Measurements from ENCODE around the gene CACNA1C. TPM values are rescaled to one million over a fixed set of nuclear protein-coding genes. Genes with fewer than 3 reads are reported as not detected.
"Not testable (repeated sequence)": the region's sequence is repeated elsewhere in the genome, so short reads cannot be mapped to it uniquely, and the experiment has no call there.

Gene CACNA1C
- total RNA-seq, 1 donor from 2014 or later = 7.3 TPM

GRCh38 chr12:2092890-2093289 lies 40.1 kb downstream of the CACNA1C start:
- Histone ChIP-seq H3K4me1 (ENCODE audit: control insufficient read depth in 3 of 3, insufficient read depth in 3 of 3, low read length in 3 of 3) (peaks cover 6 to 8% (median 6%) of the 10 kb centered on the region in 3 donors), H3K27me3 (ENCODE audit: control insufficient read depth in 3 of 3, insufficient read depth in 3 of 3, low read length in 3 of 3) (peaks cover 2 to 5% (median 4%) of the 10 kb centered on the region in 3 donors), H3K9me3 (ENCODE audit: control insufficient read depth in 3 of 3, low read length in 3 of 3) (no peaks in the 10 kb centered on the region), H3K4me3 (ENCODE audit: low read length in 3 of 3) (no peak overlapping the region), H3K27ac (ENCODE audit: low read depth, low read length) (no peak overlapping the region), H3K9ac (ENCODE audit: low read depth in 1 of 3, low read length in 3 of 3) (no peak overlapping the region), H3K36me3 (ENCODE audit: control insufficient read depth in 3 of 3, insufficient read depth in 3 of 3, low read length in 3 of 3) (no peaks in the 10 kb centered on the region)

- peaks cover 6 to 8% (median 6%) of the 10 kb centered on the region in 3 donors for H3K4me1 ChIP-seq (ENCODE audit: control insufficient read depth in 3 of 3, insufficient read depth in 3 of 3, low read length in 3 of 3)
- no peak overlapping the region for H3K4me3 ChIP-seq (ENCODE audit: low read length in 3 of 3)
- no peaks in the 10 kb centered on the region for H3K36me3 ChIP-seq (ENCODE audit: control insufficient read depth in 3 of 3, insufficient read depth in 3 of 3, low read length in 3 of 3)
- H3K9ac ChIP-seq (ENCODE audit: low read depth in 1 of 3, low read length in 3 of 3) = no peak overlapping the region
- H3K27ac ChIP-seq (ENCODE audit: low read depth, low read length) = no peak overlapping the region
- peaks cover 2 to 7% (median 5%) of the 10 kb centered on the region in 3 donors for H3K27me3 ChIP-seq (ENCODE audit: control insufficient read depth in 3 of 3, insufficient read depth in 3 of 3, low read length in 3 of 3)
- no peaks in the 10 kb centered on the region for H3K9me3 ChIP-seq (ENCODE audit: control insufficient read depth in 3 of 3, low read length in 3 of 3)
Measured at GRCh38 chr12:2094597-2094996, 41.8 kb downstream of the CACNA1C start.

GRCh38 chr12:2095878-2096277 lies 43.1 kb downstream of the CACNA1C start:
- no peak overlapping the region for H3K27ac ChIP-seq (ENCODE audit: low read depth, low read length)
- H3K9me3 ChIP-seq (ENCODE audit: control insufficient read depth in 3 of 3, low read length in 3 of 3) = no peaks in the 10 kb centered on the region
- H3K27me3 ChIP-seq (ENCODE audit: control insufficient read depth in 3 of 3, insufficient read depth in 3 of 3, low read length in 3 of 3) = peaks cover 2 to 7% (median 5%) of the 10 kb centered on the region in 3 donors
- no peak overlapping the region for H3K4me3 ChIP-seq (ENCODE audit: low read length in 3 of 3)
- H3K9ac ChIP-seq (ENCODE audit: low read depth in 1 of 3, low read length in 3 of 3) = no peak overlapping the region
- H3K36me3 ChIP-seq (ENCODE audit: control insufficient read depth in 3 of 3, insufficient read depth in 3 of 3, low read length in 3 of 3) = no peaks in the 10 kb centered on the region
- H3K4me1 ChIP-seq (ENCODE audit: control insufficient read depth in 3 of 3, insufficient read depth in 3 of 3, low read length in 3 of 3) = peaks cover 6 to 8% (median 6%) of the 10 kb centered on the region in 3 donors

GRCh38 chr12:2097617-2098016 lies 44.8 kb downstream of the CACNA1C start:
- H3K4me1 ChIP-seq (ENCODE audit: control insufficient read depth in 3 of 3, insufficient read depth in 3 of 3, low read length in 3 of 3) = peaks cover 6 to 8% (median 6%) of the 10 kb centered on the region in 3 donors
- no peak overlapping the region for H3K27ac ChIP-seq (ENCODE audit: low read depth, low read length)
- no peak overlapping the region for H3K4me3 ChIP-seq (ENCODE audit: low read length in 3 of 3)
- H3K27me3 ChIP-seq (ENCODE audit: control insufficient read depth in 3 of 3, insufficient read depth in 3 of 3, low read length in 3 of 3) = peaks cover 2 to 7% (median 2%) of the 10 kb centered on the region in 3 donors
- no peaks in the 10 kb centered on the region for H3K9me3 ChIP-seq (ENCODE audit: control insufficient read depth in 3 of 3, low read length in 3 of 3)
- H3K9ac ChIP-seq (ENCODE audit: low read depth in 1 of 3, low read length in 3 of 3) = no peak overlapping the region
- H3K36me3 ChIP-seq (ENCODE audit: control insufficient read depth in 3 of 3, insufficient read depth in 3 of 3, low read length in 3 of 3) = no peaks in the 10 kb centered on the region

GRCh38 chr12:2098852-2099251 lies 46.1 kb downstream of the CACNA1C start:
- peaks cover 2 to 7% (median 2%) of the 10 kb centered on the region in 3 donors for H3K27me3 ChIP-seq (ENCODE audit: control insufficient read depth in 3 of 3, insufficient read depth in 3 of 3, low read length in 3 of 3)
- H3K9ac ChIP-seq (ENCODE audit: low read depth in 1 of 3, low read length in 3 of 3) = no peak overlapping the region
- H3K4me1 ChIP-seq (ENCODE audit: control insufficient read depth in 3 of 3, insufficient read depth in 3 of 3, low read length in 3 of 3) = peaks cover 0 to 3% (median 2%) of the 10 kb centered on the region in 3 donors
- no peaks in the 10 kb centered on the region for H3K36me3 ChIP-seq (ENCODE audit: control insufficient read depth in 3 of 3, insufficient read depth in 3 of 3, low read length in 3 of 3)
- H3K9me3 ChIP-seq (ENCODE audit: control insufficient read depth in 3 of 3, low read length in 3 of 3) = no peaks in the 10 kb centered on the region
- H3K4me3 ChIP-seq (ENCODE audit: low read length in 3 of 3) = no peak overlapping the region
- H3K27ac ChIP-seq (ENCODE audit: low read depth, low read length) = no peak overlapping the region

- no peaks in the 10 kb centered on the region for H3K36me3 ChIP-seq (ENCODE audit: control insufficient read depth in 3 of 3, insufficient read depth in 3 of 3, low read length in 3 of 3)
- no peaks in the 10 kb centered on the region for H3K9me3 ChIP-seq (ENCODE audit: control insufficient read depth in 3 of 3, low read length in 3 of 3)
- peaks cover 0 to 7% (median 2%) of the 10 kb centered on the region in 3 donors for H3K27me3 ChIP-seq (ENCODE audit: control insufficient read depth in 3 of 3, insufficient read depth in 3 of 3, low read length in 3 of 3)
- no peak overlapping the region for H3K4me3 ChIP-seq (ENCODE audit: low read length in 3 of 3)
- H3K9ac ChIP-seq (ENCODE audit: low read depth in 1 of 3, low read length in 3 of 3) = no peak overlapping the region
- H3K27ac ChIP-seq (ENCODE audit: low read depth, low read length) = no peak overlapping the region
- peaks cover 0 to 3% (median 2%) of the 10 kb centered on the region in 3 donors for H3K4me1 ChIP-seq (ENCODE audit: control insufficient read depth in 3 of 3, insufficient read depth in 3 of 3, low read length in 3 of 3)
Measured at GRCh38 chr12:2099595-2099994, 46.8 kb downstream of the CACNA1C start.

- H3K27ac ChIP-seq (ENCODE audit: low read depth, low read length) = no peak overlapping the region
Measured at GRCh38 chr12:2101359-2101758, 48.6 kb downstream of the CACNA1C start.

GRCh38 chr12:2101771-2102170 lies 49.0 kb downstream of the CACNA1C start:
- Histone ChIP-seq H3K9ac (ENCODE audit: low read depth in 1 of 3, low read length in 3 of 3) (no peak overlapping the region), H3K4me3 (ENCODE audit: low read length in 3 of 3) (no peak overlapping the region), H3K36me3 (ENCODE audit: control insufficient read depth in 3 of 3, insufficient read depth in 3 of 3, low read length in 3 of 3) (no peaks in the 10 kb centered on the region), H3K27me3 (ENCODE audit: control insufficient read depth in 3 of 3, insufficient read depth in 3 of 3, low read length in 3 of 3) (peaks cover 0 to 7% (median 0%) of the 10 kb centered on the region in 3 donors), H3K27ac (ENCODE audit: low read depth, low read length) (no peak overlapping the region), H3K9me3 (ENCODE audit: control insufficient read depth in 3 of 3, low read length in 3 of 3) (no peaks in the 10 kb centered on the region), H3K4me1 (ENCODE audit: control insufficient read depth in 3 of 3, insufficient read depth in 3 of 3, low read length in 3 of 3) (peaks cover 0 to 2% (median 0%) of the 10 kb centered on the region in 3 donors)

More at GRCh38 chr12:2101359-2101758, 48.6 kb downstream of the CACNA1C start:
- H3K9ac ChIP-seq (ENCODE audit: low read depth in 1 of 3, low read length in 3 of 3) = no peak overlapping the region
- peaks cover 0 to 2% (median 0%) of the 10 kb centered on the region in 3 donors for H3K4me1 ChIP-seq (ENCODE audit: control insufficient read depth in 3 of 3, insufficient read depth in 3 of 3, low read length in 3 of 3)
- no peaks in the 10 kb centered on the region for H3K36me3 ChIP-seq (ENCODE audit: control insufficient read depth in 3 of 3, insufficient read depth in 3 of 3, low read length in 3 of 3)
- H3K4me3 ChIP-seq (ENCODE audit: low read length in 3 of 3) = no peak overlapping the region
- H3K27me3 ChIP-seq (ENCODE audit: control insufficient read depth in 3 of 3, insufficient read depth in 3 of 3, low read length in 3 of 3) = peaks cover 0 to 7% (median 0%) of the 10 kb centered on the region in 3 donors
- no peaks in the 10 kb centered on the region for H3K9me3 ChIP-seq (ENCODE audit: control insufficient read depth in 3 of 3, low read length in 3 of 3)

GRCh38 chr12:2102736-2103135 lies 49.9 kb downstream of the CACNA1C start:
- not testable (repeated sequence) for H3K27ac ChIP-seq (ENCODE audit: low read depth, low read length); H3K9ac ChIP-seq (ENCODE audit: low read depth in 1 of 3, low read length in 3 of 3); H3K36me3 ChIP-seq (ENCODE audit: control insufficient read depth in 3 of 3, insufficient read depth in 3 of 3, low read length in 3 of 3); H3K4me1 ChIP-seq (ENCODE audit: control insufficient read depth in 3 of 3, insufficient read depth in 3 of 3, low read length in 3 of 3); H3K4me3 ChIP-seq (ENCODE audit: low read length in 3 of 3); H3K27me3 ChIP-seq (ENCODE audit: control insufficient read depth in 3 of 3, insufficient read depth in 3 of 3, low read length in 3 of 3); H3K9me3 ChIP-seq (ENCODE audit: control insufficient read depth in 3 of 3, low read length in 3 of 3)

- H3K9me3 ChIP-seq (ENCODE audit: control insufficient read depth in 3 of 3, low read length in 3 of 3); H3K4me1 ChIP-seq (ENCODE audit: control insufficient read depth in 3 of 3, insufficient read depth in 3 of 3, low read length in 3 of 3); H3K9ac ChIP-seq (ENCODE audit: low read depth in 1 of 3, low read length in 3 of 3); H3K27me3 ChIP-seq (ENCODE audit: control insufficient read depth in 3 of 3, insufficient read depth in 3 of 3, low read length in 3 of 3); H3K27ac ChIP-seq (ENCODE audit: low read depth, low read length); H3K4me3 ChIP-seq (ENCODE audit: low read length in 3 of 3); H3K36me3 ChIP-seq (ENCODE audit: control insufficient read depth in 3 of 3, insufficient read depth in 3 of 3, low read length in 3 of 3): not testable (repeated sequence)
Measured at GRCh38 chr12:2105387-2105786, 52.6 kb downstream of the CACNA1C start.

All from skeletal muscle tissue (tissue), 4 donors.